HFF-Myc (cell line): Measurements from ENCODE around the gene ITGB2.
"Not testable (repeated sequence)": the region's sequence is repeated elsewhere in the genome, so short reads cannot be mapped to it uniquely, and the experiment has no call there.

Source experiments
- DNase-seq: peaks from one replicate; pipeline ENCODE4 v3.0.0-alpha.2; 2011; ENCODE audit warnings: low read depth; ENCODE audit errors: extremely low read depth
- H3K4me3 ChIP-seq: replicated peaks from 2 replicates; pipeline ENCODE4 v1.5.1; 2011; ENCODE audit warnings: low read depth, mild to moderate bottlenecking, control low read depth, low read length
- CTCF ChIP-seq: IDR thresholded peaks from 2 replicates; pipeline ENCODE4 v1.5.1; 2012; ENCODE audit warnings: mild to moderate bottlenecking, low read depth, low read length, control low read depth; ENCODE audit errors: missing control alignments

Gene ITGB2

GRCh38 chr21:44932408-44933181 is 11.9 kb upstream of the ITGB2 start:
- peak; percentile 35 for TF ChIP-seq CTCF
- no peak for DNase-seq
- no peak overlapping the region for H3K4me3 ChIP-seq

GRCh38 chr21:44931501-44932407 is 11.1 kb upstream of the ITGB2 start:
- no peak overlapping the region for H3K4me3 ChIP-seq
- no peak for DNase-seq
- TF ChIP-seq CTCF, result no peak

- no peak for DNase-seq
- no peak for TF ChIP-seq CTCF
- H3K4me3 ChIP-seq, result no peak overlapping the region
These were observed 10.4 kb upstream of the ITGB2 start for GRCh38 chr21:44931137-44931500.

- no peak for TF ChIP-seq CTCF
- no peak overlapping the region for H3K4me3 ChIP-seq
- DNase-seq, result no peak
These were observed 9.9 kb upstream of the ITGB2 start for GRCh38 chr21:44930543-44930981.

GRCh38 chr21:44929799-44930542 is 9.3 kb upstream of the ITGB2 start:
- no peak for DNase-seq
- TF ChIP-seq CTCF, result no peak
- H3K4me3 ChIP-seq, result no peak overlapping the region

- no peak overlapping the region for H3K4me3 ChIP-seq
- no peak for DNase-seq
- TF ChIP-seq CTCF, result no peak
These were observed 8.6 kb upstream of the ITGB2 start for GRCh38 chr21:44929242-44929798.

- H3K4me3 ChIP-seq, result not testable (repeated sequence)
- peak; percentile 19 for DNase-seq
These were observed 8.0 kb upstream of the ITGB2 start for GRCh38 chr21:44928500-44929241.
